KMS-11 (cell line): ENCODE results near the gene KLK10.

Experiments
- H2AFZ ChIP-seq: fragments of 200-600 bp; sonication (generic); 2 replicates; pipeline ENCODE4 v1.6.1; 2016; ENCODE audit warnings: antibody characterized with exemption, mixed run types, low read depth
- H3K27ac ChIP-seq: fragments of 200-600 bp; sonication (generic); 2 replicates; pipeline ENCODE4 v1.6.1; 2016; ENCODE audit warnings: mild to moderate bottlenecking, mixed run types
- H3K27me3 ChIP-seq: fragments of 200-600 bp; sonication (generic); 2 replicates; pipeline ENCODE4 v1.6.1; 2017; ENCODE audit warnings: mild to moderate bottlenecking, low read depth, mixed run types, moderate library complexity; ENCODE audit not compliant: insufficient read depth
- H3K36me3 ChIP-seq: fragments of 200-600 bp; sonication (generic); 2 replicates; pipeline ENCODE4 v1.6.1; 2017; ENCODE audit warnings: mild to moderate bottlenecking, mixed run types; ENCODE audit not compliant: insufficient read depth
- H3K4me1 ChIP-seq: fragments of 200-600 bp; sonication (generic); 2 replicates; pipeline ENCODE4 v1.6.1; 2016; ENCODE audit warnings: mild to moderate bottlenecking, low read depth, mixed run types; ENCODE audit not compliant: poor library complexity, severe bottlenecking
- H3K4me2 ChIP-seq: fragments of 200-600 bp; sonication (generic); 2 replicates; pipeline ENCODE4 v1.7.0; 2016; ENCODE audit warnings: mild to moderate bottlenecking, mixed run types
- H3K4me3 ChIP-seq: fragments of 200-600 bp; sonication (generic); IDR thresholded peaks from 2 replicates; pipeline ENCODE4 v1.6.1; 2017; ENCODE audit warnings: low read depth, low read length, mixed read lengths; ENCODE audit not compliant: insufficient read depth
- H3K79me2 ChIP-seq: fragments of 200-600 bp; sonication (generic); 2 replicates; pipeline ENCODE4 v1.6.1; 2016; ENCODE audit warnings: low read depth, mixed run types; ENCODE audit not compliant: insufficient read depth
- H3K9ac ChIP-seq: fragments of 200-600 bp; sonication (generic); 2 replicates; pipeline ENCODE4 v1.6.1; 2016; ENCODE audit warnings: mild to moderate bottlenecking, mixed run types
- H4K20me1 ChIP-seq: fragments of 200-600 bp; sonication (generic); 2 replicates; pipeline ENCODE4 v1.6.1; 2016; ENCODE audit warnings: mild to moderate bottlenecking, mixed run types; ENCODE audit not compliant: insufficient read depth
- TF ChIP-seq, protein P1 (sequence below): fragments of 200-600 bp; sonication (generic); conservative IDR thresholded peaks from 2 replicates; pipeline ENCODE4 v1.6.1; 2017; ENCODE audit warnings: low read depth, mild to moderate bottlenecking, antibody characterized with exemption, low read length, moderate library complexity, mixed read lengths

The KLK10 gene

DNA sequence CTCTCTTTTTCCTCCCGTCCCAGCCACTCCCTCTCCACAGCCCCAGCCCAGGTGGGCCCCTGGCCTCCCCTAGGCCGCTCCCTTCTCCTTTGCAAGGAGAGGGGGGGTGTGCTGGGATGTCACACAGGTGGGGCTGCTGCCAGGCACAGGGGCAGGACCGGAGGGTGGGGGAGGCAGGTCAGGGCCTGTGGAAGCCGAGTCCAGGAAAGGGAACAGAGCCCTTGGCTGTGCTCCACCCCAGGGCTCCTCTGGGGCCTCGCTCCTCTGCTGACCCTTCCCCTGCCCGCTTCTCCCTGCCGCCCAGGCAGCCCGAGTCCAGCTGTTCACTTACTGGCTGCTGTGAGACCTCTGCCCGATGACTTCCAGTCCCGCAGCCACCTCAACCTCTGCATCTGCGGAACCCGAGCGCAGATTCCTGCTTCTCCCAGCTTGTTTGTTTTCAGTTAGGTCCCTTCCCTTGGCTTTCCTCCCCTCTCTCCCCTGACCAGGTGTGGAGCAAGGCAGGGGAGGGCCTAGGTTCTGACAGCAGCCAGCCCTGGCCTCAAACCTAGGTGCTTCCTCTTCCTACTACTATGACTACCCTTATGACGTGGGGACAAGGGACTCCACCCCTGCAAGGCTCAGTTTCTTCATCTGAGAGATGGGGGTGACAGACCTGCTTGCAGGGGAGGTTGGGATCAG, 7.8 kb upstream of the KLK10 start:
- Histone ChIP-seq H3K4me2 (no peak overlapping the region), H3K9ac (no peak overlapping the region), H2AFZ (no peak overlapping the region), H3K4me3 (no peak overlapping the region), H3K27ac (no peak overlapping the region), H3K36me3 (no peaks in the 10 kb centered on the region), H3K4me1 (no peaks in the 10 kb centered on the region), H4K20me1 (no peaks in the 10 kb centered on the region), H3K79me2 (no peaks in the 10 kb centered on the region), H3K27me3 (no peaks in the 10 kb centered on the region)
- TF ChIP-seq, protein P1, sequence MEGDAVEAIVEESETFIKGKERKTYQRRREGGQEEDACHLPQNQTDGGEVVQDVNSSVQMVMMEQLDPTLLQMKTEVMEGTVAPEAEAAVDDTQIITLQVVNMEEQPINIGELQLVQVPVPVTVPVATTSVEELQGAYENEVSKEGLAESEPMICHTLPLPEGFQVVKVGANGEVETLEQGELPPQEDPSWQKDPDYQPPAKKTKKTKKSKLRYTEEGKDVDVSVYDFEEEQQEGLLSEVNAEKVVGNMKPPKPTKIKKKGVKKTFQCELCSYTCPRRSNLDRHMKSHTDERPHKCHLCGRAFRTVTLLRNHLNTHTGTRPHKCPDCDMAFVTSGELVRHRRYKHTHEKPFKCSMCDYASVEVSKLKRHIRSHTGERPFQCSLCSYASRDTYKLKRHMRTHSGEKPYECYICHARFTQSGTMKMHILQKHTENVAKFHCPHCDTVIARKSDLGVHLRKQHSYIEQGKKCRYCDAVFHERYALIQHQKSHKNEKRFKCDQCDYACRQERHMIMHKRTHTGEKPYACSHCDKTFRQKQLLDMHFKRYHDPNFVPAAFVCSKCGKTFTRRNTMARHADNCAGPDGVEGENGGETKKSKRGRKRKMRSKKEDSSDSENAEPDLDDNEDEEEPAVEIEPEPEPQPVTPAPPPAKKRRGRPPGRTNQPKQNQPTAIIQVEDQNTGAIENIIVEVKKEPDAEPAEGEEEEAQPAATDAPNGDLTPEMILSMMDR = no peak

DNA sequence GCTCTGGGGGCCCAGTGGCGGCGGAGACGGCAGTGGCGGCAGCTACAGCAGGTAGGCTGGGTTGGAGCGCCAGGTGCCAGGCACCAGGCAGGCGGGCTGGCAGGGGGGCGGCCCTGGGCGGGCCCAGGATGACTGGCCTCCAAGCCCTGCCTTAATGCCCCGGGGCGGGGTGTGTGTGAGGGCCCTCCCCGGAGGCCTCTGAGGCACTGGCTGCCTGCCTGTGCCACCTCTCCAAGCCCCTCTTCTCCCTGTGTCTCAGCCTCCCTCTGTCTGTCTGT, 7.0 kb upstream of the KLK10 start, which contains the start of gene KLK11:
Gene KLK11, minus strand, starts transcription at position 63 of the 278 bp plus-strand sequence. CDS start 985 bp downstream, outside the sequence.
- Histone ChIP-seq H3K4me2 (no peak within 1 kb of the TSS), H3K79me2 (no peaks in the 10 kb centered on the region), H3K4me3 (no peak within 1 kb of the TSS), H4K20me1 (no peaks in the 10 kb centered on the region), H2AFZ (no peak within 1 kb of the TSS), H3K9ac (no peak within 1 kb of the TSS), H3K27ac (no peak within 1 kb of the TSS), H3K4me1 (no peaks in the 10 kb centered on the region), H3K36me3 (no peaks in the 10 kb centered on the region), H3K27me3 (peaks cover 2% of the 10 kb centered on the region; the same call in 1 of the 2 replicates)
- TF ChIP-seq, protein P1 = no peak

DNA sequence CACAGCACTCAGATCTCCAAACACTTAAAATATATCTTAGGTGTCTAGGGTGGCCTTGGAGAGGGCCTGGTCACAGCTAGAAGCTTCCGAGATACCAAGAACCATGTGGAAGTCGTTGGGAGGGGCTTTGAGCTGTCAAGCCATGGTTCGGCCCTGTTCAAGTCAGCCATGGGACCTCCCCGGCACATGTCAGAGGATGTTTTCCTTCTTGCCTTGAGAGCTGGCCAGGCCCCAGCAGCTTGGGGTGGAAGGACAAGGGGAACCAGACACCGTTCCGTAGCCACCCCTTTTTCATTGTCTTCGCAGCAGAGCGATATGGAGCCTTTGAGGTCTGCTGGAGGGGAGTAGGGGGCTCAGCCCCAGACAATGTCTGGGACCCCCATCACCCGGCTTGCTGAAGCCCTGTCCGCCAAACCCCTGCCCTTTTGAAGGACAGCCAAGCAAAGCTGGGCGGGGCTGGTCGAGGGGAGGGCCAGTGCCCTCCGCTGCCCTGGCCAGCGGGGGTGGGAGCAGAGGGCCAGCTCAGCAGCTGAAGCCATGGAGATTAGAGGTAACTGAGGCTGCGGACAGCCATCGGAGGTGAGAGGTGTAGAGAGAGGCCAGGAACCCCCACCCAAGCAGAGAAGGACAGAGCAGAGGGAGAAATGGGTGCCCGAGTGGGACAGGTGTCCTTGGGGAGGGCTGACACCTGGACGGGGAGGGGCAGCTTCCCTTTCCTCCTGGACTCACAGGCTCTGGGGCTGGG, 6.5 kb upstream of the KLK10 start:
- Histone ChIP-seq H3K4me3 (no peak overlapping the region), H4K20me1 (no peaks in the 10 kb centered on the region), H3K27me3 (peaks cover 2% of the 10 kb centered on the region; the same call in 1 of the 2 replicates), H3K4me2 (no peak overlapping the region), H3K79me2 (no peaks in the 10 kb centered on the region), H3K27ac (no peak overlapping the region), H3K4me1 (no peaks in the 10 kb centered on the region), H3K9ac (no peak overlapping the region), H2AFZ (no peak overlapping the region), H3K36me3 (no peaks in the 10 kb centered on the region)
- TF ChIP-seq, protein P1 = no peak

DNA sequence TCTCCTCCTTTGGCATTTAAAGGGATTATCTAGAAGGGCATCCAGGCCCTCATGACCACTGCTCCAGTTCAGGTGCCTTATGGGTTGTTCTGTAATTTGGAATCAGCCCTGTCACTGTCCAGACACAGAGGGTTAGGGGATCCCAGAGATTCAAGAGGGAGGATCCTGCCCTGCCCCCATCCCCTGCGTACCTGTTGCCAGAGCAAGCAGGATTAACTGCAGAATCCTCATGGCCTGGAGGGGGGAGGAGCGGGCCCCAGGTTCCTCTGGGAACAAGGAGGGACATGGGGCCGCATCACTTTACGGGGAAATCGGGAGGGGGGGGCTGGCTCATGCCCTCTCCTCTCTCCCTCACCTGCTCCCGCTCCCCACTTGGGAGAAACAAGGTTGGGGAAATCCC, 5.9 kb upstream of the KLK10 start:
- no peak overlapping the region for H3K4me3 ChIP-seq
- H3K9ac ChIP-seq = no peak overlapping the region
- H2AFZ ChIP-seq = no peak overlapping the region
- H3K36me3 ChIP-seq = no peaks in the 10 kb centered on the region
- no peaks in the 10 kb centered on the region for H3K4me1 ChIP-seq
- H3K27me3 ChIP-seq = peaks cover 2% of the 10 kb centered on the region; the same call in 1 of the 2 replicates
- no peak overlapping the region for H3K27ac ChIP-seq
- no peaks in the 10 kb centered on the region for H4K20me1 ChIP-seq
- no peaks in the 10 kb centered on the region for H3K79me2 ChIP-seq
- TF ChIP-seq, protein P1 = no peak
- no peak overlapping the region for H3K4me2 ChIP-seq
